Kidney glomerular epithelial cell (primary cell): ENCODE measurements around the gene MRPL36.
"Not testable (repeated sequence)": the region's sequence is repeated elsewhere in the genome, so short reads cannot be mapped to it uniquely, and the experiment has no call there.

ENCODE experiments used
- DNase-seq: peaks from one replicate; lab custom pipeline; 2025; lab: John Stamatoyannopoulos, UW

Gene MRPL36

GRCh38 chr5:1832511-1833250 lies 33.0 kb upstream of the MRPL36 start:
- DNase-seq: no peak

- DNase-seq: no peak
Observed at GRCh38 chr5:1831677-1832313, 32.2 kb upstream of the MRPL36 start.

GRCh38 chr5:1831257-1831656 lies 31.6 kb upstream of the MRPL36 start:
- no peak for DNase-seq

GRCh38 chr5:1830571-1831228 lies 31.1 kb upstream of the MRPL36 start:
- DNase-seq: no peak

- DNase-seq: no peak
Observed at GRCh38 chr5:1827886-1828397, 28.3 kb upstream of the MRPL36 start.

- DNase-seq: no peak
Observed at GRCh38 chr5:1827025-1827885, 27.6 kb upstream of the MRPL36 start.

- no peak for DNase-seq
Observed at GRCh38 chr5:1826235-1826980, 26.8 kb upstream of the MRPL36 start.

- DNase-seq: no peak
Observed at GRCh38 chr5:1824903-1825841, 25.5 kb upstream of the MRPL36 start.

- no peak for DNase-seq
Observed at GRCh38 chr5:1824109-1824821, 24.6 kb upstream of the MRPL36 start.

GRCh38 chr5:1823381-1824034 lies 23.9 kb upstream of the MRPL36 start:
- DNase-seq: no peak

- DNase-seq: no peak
Observed at GRCh38 chr5:1821862-1822261, 22.2 kb upstream of the MRPL36 start.

- no peak for DNase-seq
Observed at GRCh38 chr5:1820926-1821325, 21.3 kb upstream of the MRPL36 start.

- no peak for DNase-seq
Observed at GRCh38 chr5:1820381-1820780, 20.7 kb upstream of the MRPL36 start.

GRCh38 chr5:1819458-1819857 lies 19.8 kb upstream of the MRPL36 start:
- no peak for DNase-seq

GRCh38 chr5:1818784-1819183 lies 19.1 kb upstream of the MRPL36 start:
- DNase-seq: no peak

GRCh38 chr5:1817261-1818043 lies 17.8 kb upstream of the MRPL36 start:
- DNase-seq: no peak

GRCh38 chr5:1816495-1817089 lies 17.0 kb upstream of the MRPL36 start:
- DNase-seq: not testable (repeated sequence)

GRCh38 chr5:1815881-1816292 lies 16.2 kb upstream of the MRPL36 start:
- no peak for DNase-seq
